Vagina (tissue), 2 donors: Measurements from ENCODE around the gene TMEM232. TPM values are rescaled to one million over a fixed set of nuclear protein-coding genes. Genes with fewer than 3 reads are reported as not detected.
"Not testable (repeated sequence)": the region's sequence is repeated elsewhere in the genome, so short reads cannot be mapped to it uniquely, and the experiment has no call there.

Experiments
- DNase-seq, 2 donors: peaks; one replicate each; pipeline ENCODE4 v3.0.0-alpha.2; 2017; ENCODE audit errors: extremely low spot score in 2 of 2
- H3K27ac ChIP-seq: fragments of 200-600 bp; sonication (generic); one replicate; pipeline ENCODE4 v1.5.1; 2019
- H3K27me3 ChIP-seq: fragments of 200-600 bp; sonication (generic); one replicate; pipeline ENCODE4 v1.5.1; 2019
- H3K36me3 ChIP-seq, 2 donors: fragments of 200-600 bp; sonication (generic); one replicate each; pipeline ENCODE4 v1.5.1; 2017 to 2019
- H3K4me1 ChIP-seq: fragments of 200-600 bp; sonication (generic); one replicate; pipeline ENCODE4 v1.5.1; 2019
- H3K4me3 ChIP-seq, 2 donors: fragments of 200-600 bp; sonication (generic); 1 replicate in 1 of 2; 2 replicates in 1 of 2; pipeline ENCODE4 v1.5.1; 2016 to 2019
- H3K9me3 ChIP-seq: fragments of 200-600 bp; sonication (generic); one replicate; pipeline ENCODE4 v1.5.1; 2019
- POLR2A ChIP-seq, 2 donors: fragments of 450-650 bp; IDR thresholded peaks; one replicate each; pipeline ENCODE4 v1.6.1; 2017; ENCODE audit warnings: antibody characterized with exemption in 2 of 2, mild to moderate bottlenecking in 2 of 2, moderate library complexity in 2 of 2
- POLR2AphosphoS5 ChIP-seq, 2 donors: sonication (generic); formaldehyde crosslinking; IDR thresholded peaks; one replicate each; pipeline ENCODE4 v1.9.0; 2017; ENCODE audit warnings: antibody characterized with exemption in 2 of 2, mild to moderate bottlenecking in 2 of 2, low read depth in 1 of 2; ENCODE audit not compliant: insufficient read depth in 1 of 2
- intact Hi-C: fragments of 100-400 bp; cut with DNase I; formaldehyde crosslinking; loops from one replicate; pipeline ENCODE4 v1.15.1; 2023
- total RNA-seq: library from RNA; depleted of rRNA; stranded (reverse); fragments of >200 nt; gene quantifications from one replicate; pipeline ENCODE4 v1.2.3, GENCODE V29; 2016
- TF ChIP-seq, protein P1 (sequence below), 3 experiments: fragments of 450-650 bp in 2 of 3; fragments of 200-600 bp in 1 of 3; sonication (generic) in 1 of 3; IDR thresholded peaks; one replicate each; pipeline ENCODE4 v1.5.1; 2017 to 2019; ENCODE audit warnings: antibody characterized with exemption in 3 of 3, mild to moderate bottlenecking in 2 of 3, moderate library complexity in 2 of 3

TMEM232 gene
- total RNA-seq, 1 donor from 2014 or later: 4.2 TPM

DNA sequence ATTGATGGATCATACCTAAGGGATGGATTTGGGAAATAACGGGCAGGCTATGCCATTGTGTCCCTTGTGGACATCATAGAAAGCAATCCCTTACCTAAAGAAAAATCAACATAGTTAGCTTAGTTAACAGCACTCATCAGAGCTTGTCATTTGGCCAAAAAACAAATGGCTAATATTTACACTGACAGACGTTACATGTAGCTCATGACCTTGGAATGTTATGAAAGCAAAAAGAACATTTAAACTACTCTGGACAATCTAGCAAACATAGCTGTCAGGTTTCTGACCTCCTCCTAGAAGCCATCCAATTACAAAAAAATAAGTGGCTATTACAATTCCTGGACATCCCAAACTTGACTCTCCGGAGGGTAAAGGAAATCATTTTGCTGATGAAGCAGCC lies 23.8 kb downstream of the TMEM232 start:
- Histone ChIP-seq H3K36me3 (no peaks in the 10 kb centered on the region), H3K27me3 (no peaks in the 10 kb centered on the region)
- intact Hi-C loops: no loop called here

DNA sequence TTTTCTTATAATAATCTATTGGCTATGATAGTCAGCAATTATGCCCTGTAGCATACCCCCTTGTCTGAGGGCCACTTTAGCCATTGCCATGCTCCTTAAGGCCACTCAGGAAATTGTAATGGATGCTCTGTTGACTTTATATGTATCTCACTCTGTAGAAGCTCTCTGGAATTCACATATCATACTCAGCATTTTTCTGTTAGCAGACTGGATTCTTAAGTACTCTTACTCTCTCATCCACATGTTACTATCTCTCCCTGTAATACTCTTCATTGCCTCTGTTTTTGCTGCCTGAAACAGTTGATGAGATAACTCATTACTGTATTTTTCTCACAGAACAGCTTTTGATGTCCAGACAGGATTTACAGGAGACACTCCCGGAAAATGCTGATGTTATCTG lies 24.2 kb downstream of the TMEM232 start:
- Histone ChIP-seq H3K4me1 (no peaks in the 10 kb centered on the region), H3K36me3 (no peaks in the 10 kb centered on the region), H3K4me3 (no peak overlapping the region), H3K27me3 (no peaks in the 10 kb centered on the region), H3K9me3 (no peaks in the 10 kb centered on the region), H3K27ac (no peak overlapping the region)
- DNase-seq: no peak
- intact Hi-C loops: no loop called here
- TF ChIP-seq, protein P1, sequence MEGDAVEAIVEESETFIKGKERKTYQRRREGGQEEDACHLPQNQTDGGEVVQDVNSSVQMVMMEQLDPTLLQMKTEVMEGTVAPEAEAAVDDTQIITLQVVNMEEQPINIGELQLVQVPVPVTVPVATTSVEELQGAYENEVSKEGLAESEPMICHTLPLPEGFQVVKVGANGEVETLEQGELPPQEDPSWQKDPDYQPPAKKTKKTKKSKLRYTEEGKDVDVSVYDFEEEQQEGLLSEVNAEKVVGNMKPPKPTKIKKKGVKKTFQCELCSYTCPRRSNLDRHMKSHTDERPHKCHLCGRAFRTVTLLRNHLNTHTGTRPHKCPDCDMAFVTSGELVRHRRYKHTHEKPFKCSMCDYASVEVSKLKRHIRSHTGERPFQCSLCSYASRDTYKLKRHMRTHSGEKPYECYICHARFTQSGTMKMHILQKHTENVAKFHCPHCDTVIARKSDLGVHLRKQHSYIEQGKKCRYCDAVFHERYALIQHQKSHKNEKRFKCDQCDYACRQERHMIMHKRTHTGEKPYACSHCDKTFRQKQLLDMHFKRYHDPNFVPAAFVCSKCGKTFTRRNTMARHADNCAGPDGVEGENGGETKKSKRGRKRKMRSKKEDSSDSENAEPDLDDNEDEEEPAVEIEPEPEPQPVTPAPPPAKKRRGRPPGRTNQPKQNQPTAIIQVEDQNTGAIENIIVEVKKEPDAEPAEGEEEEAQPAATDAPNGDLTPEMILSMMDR (IDR thresholded peaks at IDR 0.05): no peak
- no peak for TF ChIP-seq POLR2A (IDR thresholded peaks at IDR 0.05)

More for the DNA sequence above, 23.8 kb downstream of the TMEM232 start:
- Histone ChIP-seq H3K4me3 (no peak overlapping the region), H3K4me1 (no peaks in the 10 kb centered on the region), H3K27ac (no peak overlapping the region), H3K9me3 (no peaks in the 10 kb centered on the region)
- TF ChIP-seq POLR2AphosphoS5 (IDR thresholded peaks at IDR 0.05; ENCODE audit: insufficient read depth in 1 of 2, low read depth in 1 of 2) (no peak), POLR2A (IDR thresholded peaks at IDR 0.05) (no peak)
- TF ChIP-seq, protein P1 (IDR thresholded peaks at IDR 0.05): no peak
- DNase-seq: no peak

DNA sequence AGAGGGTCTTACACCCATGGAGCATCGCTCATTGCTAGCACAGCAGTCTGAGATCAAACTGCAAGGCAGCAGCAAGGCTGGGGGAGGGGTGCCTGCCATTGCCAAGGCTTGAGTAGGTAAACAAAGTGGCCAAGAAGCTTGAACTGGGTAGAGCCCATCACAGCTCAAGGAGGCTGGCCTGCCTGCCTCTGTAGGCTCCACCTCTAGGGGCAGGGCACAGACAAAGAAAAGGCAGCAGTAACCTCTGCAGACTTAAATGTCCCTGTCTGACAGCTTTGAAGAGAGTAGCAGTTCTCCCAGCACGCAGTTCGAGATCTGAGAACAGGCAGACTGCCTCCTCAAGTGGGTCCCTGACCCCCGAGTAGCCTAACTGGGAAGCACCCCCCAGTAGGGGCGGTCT lies 33.8 kb downstream of the TMEM232 start:
- intact Hi-C loops, H3K4me3 ChIP-seq, H3K27ac ChIP-seq, DNase-seq, H3K27me3 ChIP-seq, H3K9me3 ChIP-seq, H3K4me1 ChIP-seq, H3K36me3 ChIP-seq: not testable (repeated sequence)

DNA sequence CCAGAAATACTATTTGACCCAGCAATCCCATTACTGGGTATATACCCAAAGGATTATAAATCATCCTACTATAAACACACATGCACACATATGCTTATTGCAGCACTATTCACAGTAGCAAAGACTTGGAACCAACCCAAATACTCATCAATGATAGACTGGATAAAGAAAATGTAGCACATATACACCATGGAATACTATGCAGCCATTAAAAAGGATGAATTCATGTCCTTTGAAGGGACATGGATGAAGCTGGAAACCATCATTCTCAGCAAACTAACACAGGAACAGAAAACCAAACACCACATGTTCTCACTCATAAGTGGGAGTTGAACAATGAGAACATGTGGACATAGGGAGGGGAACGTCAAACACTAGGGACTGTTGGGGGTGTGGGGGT lies 35.9 kb downstream of the TMEM232 start:
- H3K4me1 ChIP-seq, H3K4me3 ChIP-seq, H3K36me3 ChIP-seq, H3K27ac ChIP-seq, H3K27me3 ChIP-seq, H3K9me3 ChIP-seq, intact Hi-C loops, DNase-seq: not testable (repeated sequence)

DNA sequence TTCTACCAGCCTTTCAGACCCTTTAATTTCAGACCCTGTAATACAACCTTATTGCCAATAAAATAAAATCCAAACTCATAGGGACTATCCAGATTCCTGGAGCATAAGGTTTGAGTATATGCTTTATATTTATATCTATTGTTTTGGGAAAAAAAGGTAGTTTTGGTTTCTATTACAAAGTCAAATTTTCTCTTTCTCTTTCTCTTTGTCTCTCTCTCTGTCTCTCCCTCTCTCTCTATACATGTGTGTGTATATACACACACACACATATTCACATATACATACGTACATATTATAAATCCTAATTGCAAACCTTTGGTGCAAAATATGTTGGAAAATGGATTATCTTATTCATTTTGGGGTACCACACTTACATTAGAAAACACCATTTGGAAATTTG lies 39.0 kb downstream of the TMEM232 start:
- H3K27ac ChIP-seq: no peak overlapping the region
- no peaks in the 10 kb centered on the region for H3K4me1 ChIP-seq
- H3K4me3 ChIP-seq: no peak overlapping the region
- TF ChIP-seq, protein P1 (IDR thresholded peaks at IDR 0.05): no peak
- TF ChIP-seq POLR2AphosphoS5 (IDR thresholded peaks at IDR 0.05; ENCODE audit: insufficient read depth in 1 of 2, low read depth in 1 of 2): no peak
- TF ChIP-seq POLR2A (IDR thresholded peaks at IDR 0.05): no peak
- intact Hi-C loops: no loop called here
- no peak for DNase-seq
- H3K27me3 ChIP-seq: no peaks in the 10 kb centered on the region
- H3K36me3 ChIP-seq: no peaks in the 10 kb centered on the region
- H3K9me3 ChIP-seq: no peaks in the 10 kb centered on the region

DNA sequence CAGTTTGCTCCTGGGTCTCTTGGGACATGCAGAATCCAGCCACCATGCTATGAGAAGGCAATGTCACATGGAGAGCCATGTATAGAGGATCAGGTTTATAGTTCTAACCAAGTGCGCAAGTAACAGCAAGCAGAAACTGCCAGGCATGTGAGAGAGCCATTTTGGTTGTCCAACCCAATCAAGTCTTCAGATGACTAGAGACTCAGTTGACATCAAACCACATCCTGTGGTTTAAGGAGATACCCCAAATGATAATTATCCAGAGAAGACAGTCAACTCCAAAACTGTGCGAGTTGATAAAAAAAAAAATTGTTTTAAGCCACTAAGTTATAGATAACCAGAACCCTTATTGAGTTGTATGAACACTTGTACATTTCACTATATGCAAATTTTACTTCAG lies 40.2 kb downstream of the TMEM232 start:
- intact Hi-C loops: no loop called here
- TF ChIP-seq POLR2A (IDR thresholded peaks at IDR 0.05) (no peak), POLR2AphosphoS5 (IDR thresholded peaks at IDR 0.05; ENCODE audit: insufficient read depth in 1 of 2, low read depth in 1 of 2) (no peak)
- TF ChIP-seq, protein P1 (IDR thresholded peaks at IDR 0.05): no peak
- DNase-seq: no peak

More for the DNA sequence above, 40.2 kb downstream of the TMEM232 start:
- Histone ChIP-seq H3K9me3 (no peaks in the 10 kb centered on the region), H3K4me1 (no peaks in the 10 kb centered on the region), H3K27ac (no peak overlapping the region), H3K4me3 (no peak overlapping the region), H3K27me3 (no peaks in the 10 kb centered on the region), H3K36me3 (no peaks in the 10 kb centered on the region)
